Esophagus squamous epithelium (tissue), 4 donors: ENCODE results near the gene TYRO3.
"Not testable (repeated sequence)": the region's sequence is repeated elsewhere in the genome, so short reads cannot be mapped to it uniquely, and the experiment has no call there.

Source experiments
- CTCF ChIP-seq, 6 experiments: fragments of 450-650 bp in 4 of 6; fragments of 200-600 bp in 2 of 6; sonication (generic) in 2 of 6; IDR thresholded peaks; one replicate each; pipeline ENCODE4 v1.5.1; 2016 to 2019; ENCODE audit warnings: antibody characterized with exemption in 6 of 6, mild to moderate bottlenecking in 4 of 6, moderate library complexity in 4 of 6
- POLR2A ChIP-seq, 4 donors: fragments of 450-650 bp; IDR thresholded peaks; one replicate each; pipeline ENCODE4 v1.6.1; 2017; ENCODE audit warnings: antibody characterized with exemption in 4 of 4, mild to moderate bottlenecking in 4 of 4, moderate library complexity in 3 of 4

- TF ChIP-seq CTCF, POLR2A (IDR thresholded peaks at IDR 0.05): not testable (repeated sequence)
Observed at GRCh38 chr15:41586531-41587282, 27.7 kb downstream of the TYRO3 start.
